ENCODE measurements around the gene RSPRY1. TPM values are rescaled to one million over a fixed set of nuclear protein-coding genes. Genes with fewer than 3 reads are reported as not detected.

The RSPRY1 gene
- total and polyA plus RNA-seq, 12 donors = 7.7 to 43.5 (median 25.5) TPM

DNA sequence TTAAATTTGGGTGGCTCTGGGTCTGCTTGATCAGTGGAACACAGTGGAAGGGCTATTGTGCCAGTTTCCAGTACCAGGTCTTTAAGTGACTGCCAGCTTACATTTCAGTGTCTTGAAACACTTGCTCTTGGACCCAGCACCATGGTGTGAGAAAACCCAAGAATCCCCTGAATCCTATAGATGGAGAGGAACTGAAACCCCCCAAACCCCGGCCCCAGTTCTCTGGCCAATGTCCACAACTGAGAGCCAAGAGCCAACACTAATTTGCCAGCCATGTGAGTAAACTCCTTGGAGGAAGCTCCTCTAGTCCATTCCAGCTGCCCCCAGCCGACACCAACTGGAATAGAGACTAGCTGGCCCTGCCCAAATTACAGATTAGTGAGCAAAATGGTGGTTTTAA lies 56.5 kb downstream of the RSPRY1 start:
- intact Hi-C loops (cut with DNase I) = loop anchor here in 1 of 2 donors (10.0 kb wide), 1 partner anchor 48 kb away; no protein-coding TSS in a partner anchor
- Histone ChIP-seq H3K9me3 (replicated peaks in 1 of 3) (no peaks in the 10 kb centered on the region), H3K4me3 (no peak overlapping the region), H3K27ac (no peak overlapping the region), H3K36me3 (replicated peaks in 1 of 2) (peaks cover 0 to 15% of the 10 kb centered on the region in 2 donors), H3K4me1 (replicated peaks in 1 of 2) (peaks cover 6 to 11% of the 10 kb centered on the region in 2 donors), H3K27me3 (no peaks in the 10 kb centered on the region)
- TF ChIP-seq CTCF (IDR thresholded peaks at IDR 0.05) (no peak), POLR2A (IDR thresholded peaks at IDR 0.05) (no peak)
- 90 to 95% (median 93%) methylated on average over 1 to 2 of the region's 2 CpGs for WGBS, 4 donors
- no peak for DNase-seq

DNA sequence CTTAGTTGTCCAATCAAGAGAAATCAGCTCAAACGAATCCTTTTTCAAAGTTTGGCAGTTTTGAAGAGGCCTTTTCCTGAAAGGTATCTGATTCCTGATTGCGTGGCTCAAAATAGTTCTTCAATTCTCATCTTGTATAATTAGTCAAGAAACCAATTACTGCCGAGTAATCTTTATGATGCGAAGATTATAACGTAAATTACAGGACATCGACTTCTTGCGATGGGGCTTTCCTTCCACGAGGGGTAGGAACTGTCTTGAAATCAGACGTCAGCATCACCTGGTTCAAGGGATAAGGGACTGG lies 58.3 kb downstream of the RSPRY1 start:
- Histone ChIP-seq H3K9me3 (replicated peaks in 1 of 3) (no peaks in the 10 kb centered on the region), H3K4me3 (peak overlapping the region in 2 of 4 donors; percentile 9 to 71), H3K36me3 (replicated peaks in 1 of 2) (peaks cover 0 to 22% of the 10 kb centered on the region in 2 donors), H3K27me3 (no peaks in the 10 kb centered on the region), H3K4me1 (replicated peaks in 1 of 2) (peaks cover 6 to 11% of the 10 kb centered on the region in 2 donors), H3K27ac (peak overlapping the region; percentile 71 to 91 (median 89))
- peak in 2 of 6 experiments; percentile 6 to 12 for TF ChIP-seq CTCF (IDR thresholded peaks at IDR 0.05)
- no peak for TF ChIP-seq POLR2A (IDR thresholded peaks at IDR 0.05)
- intact Hi-C loops (cut with DNase I) = loop anchor here in 1 of 2 donors (10.0 kb wide), 1 partner anchor 50 kb away; no protein-coding TSS in a partner anchor
- no peak for DNase-seq
- 8 to 10% (median 9%) methylated on average over 9 of the region's 9 CpGs for WGBS, 4 donors

- H3K4me3 ChIP-seq = peak within 1 kb of the TSS; percentile 23 to 86 (median 64)
- intact Hi-C loops (cut with DNase I) = loop anchor here in 1 of 2 donors (10.0 kb wide), 1 partner anchor 50 kb away; no protein-coding TSS in a partner anchor
- no peaks in the 10 kb centered on the region for H3K27me3 ChIP-seq
- H3K9me3 ChIP-seq (replicated peaks in 1 of 3) = no peaks in the 10 kb centered on the region
- WGBS, 4 donors = 0 to 1% (median 1%) methylated on average over 30 to 77 of the region's 77 CpGs
- peak; percentile 98 to 99 (median 98) for DNase-seq
- peaks cover 0 to 27% of the 10 kb centered on the region in 2 donors for H3K36me3 ChIP-seq (replicated peaks in 1 of 2)
- TF ChIP-seq POLR2A (IDR thresholded peaks at IDR 0.05) (peak; percentile 76 to 77), CTCF (IDR thresholded peaks at IDR 0.05) (peak in 1 of 6 experiments; percentile 3)
- peaks cover 6 to 11% of the 10 kb centered on the region in 2 donors for H3K4me1 ChIP-seq (replicated peaks in 1 of 2)
- H3K27ac ChIP-seq = peak within 1 kb of the TSS; percentile 71 to 93 (median 90)
Measured at GRCh38 chr16:57244767-57245471, 58.8 kb downstream of the RSPRY1 start, which contains the start of gene ARL2BP. ARL2BP (plus strand) TSS chr16:57245259; CDS start chr16:57245368, 109 bp downstream.

- peak overlapping the region; percentile 49 to 93 (median 90) for H3K27ac ChIP-seq
- peaks cover 6 to 11% of the 10 kb centered on the region in 2 donors for H3K4me1 ChIP-seq (replicated peaks in 1 of 2)
- H3K36me3 ChIP-seq (replicated peaks in 1 of 2) = peaks cover 0 to 34% of the 10 kb centered on the region in 2 donors
- H3K27me3 ChIP-seq = no peaks in the 10 kb centered on the region
- no peaks in the 10 kb centered on the region for H3K9me3 ChIP-seq (replicated peaks in 1 of 3)
- H3K4me3 ChIP-seq = peak overlapping the region; percentile 23 to 86 (median 64)
- intact Hi-C loops (cut with DNase I) = loop anchor here in 1 of 2 donors (10.0 kb wide), 1 partner anchor 51 kb away; no protein-coding TSS in a partner anchor
- peak in 3 of 7 donors; percentile 43 to 58 (median 47) for DNase-seq
- WGBS, 4 donors = 4 to 12% (median 5%) methylated on average over 7 to 28 of the region's 28 CpGs
- no peak for TF ChIP-seq POLR2A (IDR thresholded peaks at IDR 0.05)
- TF ChIP-seq CTCF (IDR thresholded peaks at IDR 0.05) = no peak
Measured at GRCh38 chr16:57245472-57246113, 59.5 kb downstream of the RSPRY1 start.

All from adrenal gland (tissue), 12 donors.